HepG2 (cell line): ENCODE results near the gene POLDIP3. TPM values are rescaled to one million over a fixed set of nuclear protein-coding genes. Genes with fewer than 3 reads are reported as not detected.

ENCODE experiments used
- BATF2 ChIP-seq: sonication (generic); formaldehyde crosslinking; IDR thresholded peaks from 2 replicates; pipeline ENCODE4 v1.8.0; 2022; ENCODE audit warnings: mild to moderate bottlenecking, missing genetic modification reagents, moderate library complexity
- FOXO1 ChIP-seq: sonication (generic); formaldehyde crosslinking; IDR thresholded peaks from 2 replicates; pipeline ENCODE4 v1.4.0; 2020; ENCODE audit warnings: missing genetic modification reagents
- IRF2 ChIP-seq: IDR thresholded peaks from 2 replicates; pipeline ENCODE4 v1.6.1; 2018; ENCODE audit warnings: missing genetic modification reagents, missing compliant biosample characterization
- NCOA5 ChIP-seq: sonication (generic); formaldehyde crosslinking; IDR thresholded peaks from 2 replicates; pipeline ENCODE4 v1.4.0; 2020; ENCODE audit warnings: missing genetic modification reagents
- NKX3-1 ChIP-seq: sonication (generic); formaldehyde crosslinking; IDR thresholded peaks from 2 replicates; pipeline ENCODE4 v1.5.0; 2020; ENCODE audit warnings: missing genetic modification reagents
- TFAP4 ChIP-seq: sonication (generic); IDR thresholded peaks from 2 replicates; pipeline ENCODE4 v1.6.1; 2016; ENCODE audit warnings: low read depth, borderline replicate concordance
- ZBTB42 ChIP-seq: sonication (generic); formaldehyde crosslinking; IDR thresholded peaks from 2 replicates; pipeline ENCODE4 v1.5.0; 2020; ENCODE audit warnings: mild to moderate bottlenecking, missing genetic modification reagents
- ZFX ChIP-seq: sonication (generic); formaldehyde crosslinking; IDR thresholded peaks from 2 replicates; pipeline ENCODE4 v1.4.0; 2020; ENCODE audit warnings: mild to moderate bottlenecking, low read depth, missing genetic modification reagents, moderate library complexity
- ZNF343 ChIP-seq: sonication (generic); formaldehyde crosslinking; IDR thresholded peaks from 2 replicates; pipeline ENCODE4 v1.4.0; 2020; ENCODE audit warnings: mild to moderate bottlenecking, missing genetic modification reagents
- ZNF598 ChIP-seq: sonication (generic); formaldehyde crosslinking; IDR thresholded peaks from 2 replicates; pipeline ENCODE4 v1.5.1; 2020; ENCODE audit warnings: mild to moderate bottlenecking, missing genetic modification reagents, borderline replicate concordance
- polyA plus RNA-seq, 8 experiments: library from polyadenylated mRNA; depleted of rRNA in 3 of 8; stranded (reverse) in 7 of 8; unstranded in 1 of 8; fragments of >200 nt; fragmentation: Illumina TruSeq in 4 of 8; extraction: Trizol in 4 of 8; gene quantifications; 2 replicates each; pipeline versions ENCODE4 v1.2.1 to v1.2.3, GENCODE V29; 2011 to 2016; ENCODE audit warnings: low read depth in 4 of 8, missing spikeins in 1 of 8, mixed read lengths in 1 of 8; ENCODE audit not compliant: insufficient read depth in 1 of 8
- total RNA-seq, 5 experiments: library from RNA; depleted of rRNA; stranded (reverse); fragments of >200 nt; fragmentation: Illumina TruSeq; extraction: Trizol; gene quantifications; 2 replicates each; pipeline ENCODE4 v1.2.3, GENCODE V29; 2016; ENCODE audit warnings: low read depth in 1 of 5
- TF ChIP-seq, protein P1 (sequence below), 2 experiments: fragments of 450-650 bp in 1 of 2; sonication (generic) in 1 of 2; formaldehyde crosslinking in 1 of 2; IDR thresholded peaks; 2 replicates each; pipeline versions ENCODE4 v1.6.1 to v1.8.0; 2016 to 2022; ENCODE audit warnings: antibody characterized with exemption in 1 of 2, mild to moderate bottlenecking in 1 of 2, missing genetic modification reagents in 1 of 2
- TF ChIP-seq, protein P2 (sequence below): sonication (generic); formaldehyde crosslinking; conservative IDR thresholded peaks from 2 replicates; pipeline ENCODE4 v1.8.0; 2022; ENCODE audit warnings: low read depth, missing genetic modification reagents
- TF ChIP-seq, protein P3 (sequence below): IDR thresholded peaks from 2 replicates; pipeline ENCODE4 v1.6.1; 2016; ENCODE audit warnings: low read depth, borderline replicate concordance
- TF ChIP-seq, protein P4 (sequence below): sonication (generic); formaldehyde crosslinking; conservative IDR thresholded peaks from 2 replicates; pipeline ENCODE4 v1.8.0; 2022; ENCODE audit warnings: mild to moderate bottlenecking, moderate library complexity, missing genetic modification reagents

The POLDIP3 gene
- total and polyA plus RNA-seq, 2 of the 13 experiments (the other 11 are each of a cell fraction or from before 2014, with no cell fraction given): 45.8 to 47.4 TPM

GRCh38 chr22:42645938-42646568 is 31.4 kb upstream of the POLDIP3 start (continued):
- peak; percentile 75; the same call in 1 of the 2 replicates for TF ChIP-seq TFAP4
- TF ChIP-seq, protein P1, sequence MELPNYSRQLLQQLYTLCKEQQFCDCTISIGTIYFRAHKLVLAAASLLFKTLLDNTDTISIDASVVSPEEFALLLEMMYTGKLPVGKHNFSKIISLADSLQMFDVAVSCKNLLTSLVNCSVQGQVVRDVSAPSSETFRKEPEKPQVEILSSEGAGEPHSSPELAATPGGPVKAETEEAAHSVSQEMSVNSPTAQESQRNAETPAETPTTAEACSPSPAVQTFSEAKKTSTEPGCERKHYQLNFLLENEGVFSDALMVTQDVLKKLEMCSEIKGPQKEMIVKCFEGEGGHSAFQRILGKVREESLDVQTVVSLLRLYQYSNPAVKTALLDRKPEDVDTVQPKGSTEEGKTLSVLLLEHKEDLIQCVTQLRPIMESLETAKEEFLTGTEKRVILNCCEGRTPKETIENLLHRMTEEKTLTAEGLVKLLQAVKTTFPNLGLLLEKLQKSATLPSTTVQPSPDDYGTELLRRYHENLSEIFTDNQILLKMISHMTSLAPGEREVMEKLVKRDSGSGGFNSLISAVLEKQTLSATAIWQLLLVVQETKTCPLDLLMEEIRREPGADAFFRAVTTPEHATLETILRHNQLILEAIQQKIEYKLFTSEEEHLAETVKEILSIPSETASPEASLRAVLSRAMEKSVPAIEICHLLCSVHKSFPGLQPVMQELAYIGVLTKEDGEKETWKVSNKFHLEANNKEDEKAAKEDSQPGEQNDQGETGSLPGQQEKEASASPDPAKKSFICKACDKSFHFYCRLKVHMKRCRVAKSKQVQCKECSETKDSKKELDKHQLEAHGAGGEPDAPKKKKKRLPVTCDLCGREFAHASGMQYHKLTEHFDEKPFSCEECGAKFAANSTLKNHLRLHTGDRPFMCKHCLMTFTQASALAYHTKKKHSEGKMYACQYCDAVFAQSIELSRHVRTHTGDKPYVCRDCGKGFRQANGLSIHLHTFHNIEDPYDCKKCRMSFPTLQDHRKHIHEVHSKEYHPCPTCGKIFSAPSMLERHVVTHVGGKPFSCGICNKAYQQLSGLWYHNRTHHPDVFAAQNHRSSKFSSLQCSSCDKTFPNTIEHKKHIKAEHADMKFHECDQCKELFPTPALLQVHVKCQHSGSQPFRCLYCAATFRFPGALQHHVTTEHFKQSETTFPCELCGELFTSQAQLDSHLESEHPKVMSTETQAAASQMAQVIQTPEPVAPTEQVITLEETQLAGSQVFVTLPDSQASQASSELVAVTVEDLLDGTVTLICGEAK (IDR thresholded peaks at IDR 0.05): no peak
- TF ChIP-seq, protein P1 (CRISPR knock-in tag; IDR thresholded peaks at IDR 0.05): no peak
- TF ChIP-seq, protein P2, sequence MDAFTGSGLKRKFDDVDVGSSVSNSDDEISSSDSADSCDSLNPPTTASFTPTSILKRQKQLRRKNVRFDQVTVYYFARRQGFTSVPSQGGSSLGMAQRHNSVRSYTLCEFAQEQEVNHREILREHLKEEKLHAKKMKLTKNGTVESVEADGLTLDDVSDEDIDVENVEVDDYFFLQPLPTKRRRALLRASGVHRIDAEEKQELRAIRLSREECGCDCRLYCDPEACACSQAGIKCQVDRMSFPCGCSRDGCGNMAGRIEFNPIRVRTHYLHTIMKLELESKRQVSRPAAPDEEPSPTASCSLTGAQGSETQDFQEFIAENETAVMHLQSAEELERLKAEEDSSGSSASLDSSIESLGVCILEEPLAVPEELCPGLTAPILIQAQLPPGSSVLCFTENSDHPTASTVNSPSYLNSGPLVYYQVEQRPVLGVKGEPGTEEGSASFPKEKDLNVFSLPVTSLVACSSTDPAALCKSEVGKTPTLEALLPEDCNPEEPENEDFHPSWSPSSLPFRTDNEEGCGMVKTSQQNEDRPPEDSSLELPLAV: no peak
- TF ChIP-seq ZNF598: no peak
- no peak for TF ChIP-seq NCOA5 (CRISPR knock-in tag)
- no peak for TF ChIP-seq ZNF343 (CRISPR knock-in tag)
- 0 out of 2 replicates have a peak, but pooled peaks have one; percentile 23 for TF ChIP-seq IRF2 (CRISPR knock-in tag)
- TF ChIP-seq ZFX: peak; percentile 38; the same call in 1 of the 2 replicates
- no peak for TF ChIP-seq BATF2 (CRISPR knock-in tag)
- TF ChIP-seq FOXO1 (CRISPR knock-in tag): peak; percentile 70; the same call in 1 of the 2 replicates
- TF ChIP-seq NKX3-1: no peak
- TF ChIP-seq, protein P3, sequence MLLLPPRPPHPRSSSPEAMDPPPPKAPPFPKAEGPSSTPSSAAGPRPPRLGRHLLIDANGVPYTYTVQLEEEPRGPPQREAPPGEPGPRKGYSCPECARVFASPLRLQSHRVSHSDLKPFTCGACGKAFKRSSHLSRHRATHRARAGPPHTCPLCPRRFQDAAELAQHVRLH (CRISPR knock-in tag): no peak
- TF ChIP-seq, protein P4, sequence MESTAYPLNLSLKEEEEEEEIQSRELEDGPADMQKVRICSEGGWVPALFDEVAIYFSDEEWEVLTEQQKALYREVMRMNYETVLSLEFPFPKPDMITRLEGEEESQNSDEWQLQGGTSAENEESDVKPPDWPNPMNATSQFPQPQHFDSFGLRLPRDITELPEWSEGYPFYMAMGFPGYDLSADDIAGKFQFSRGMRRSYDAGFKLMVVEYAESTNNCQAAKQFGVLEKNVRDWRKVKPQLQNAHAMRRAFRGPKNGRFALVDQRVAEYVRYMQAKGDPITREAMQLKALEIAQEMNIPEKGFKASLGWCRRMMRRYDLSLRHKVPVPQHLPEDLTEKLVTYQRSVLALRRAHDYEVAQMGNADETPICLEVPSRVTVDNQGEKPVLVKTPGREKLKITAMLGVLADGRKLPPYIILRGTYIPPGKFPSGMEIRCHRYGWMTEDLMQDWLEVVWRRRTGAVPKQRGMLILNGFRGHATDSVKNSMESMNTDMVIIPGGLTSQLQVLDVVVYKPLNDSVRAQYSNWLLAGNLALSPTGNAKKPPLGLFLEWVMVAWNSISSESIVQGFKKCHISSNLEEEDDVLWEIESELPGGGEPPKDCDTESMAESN (CRISPR knock-in tag): no peak
- no peak for TF ChIP-seq ZBTB42 (CRISPR knock-in tag)
